NOMO-1 treated with DMSO at 0.1 percent for 48 hours (cell line): ENCODE data around the gene HTD2.

Source experiments
- DNase-seq: peaks from one replicate; lab custom pipeline; 2025; ENCODE audit not compliant: unreplicated experiment; lab: John Stamatoyannopoulos, UW

The HTD2 gene

DNA sequence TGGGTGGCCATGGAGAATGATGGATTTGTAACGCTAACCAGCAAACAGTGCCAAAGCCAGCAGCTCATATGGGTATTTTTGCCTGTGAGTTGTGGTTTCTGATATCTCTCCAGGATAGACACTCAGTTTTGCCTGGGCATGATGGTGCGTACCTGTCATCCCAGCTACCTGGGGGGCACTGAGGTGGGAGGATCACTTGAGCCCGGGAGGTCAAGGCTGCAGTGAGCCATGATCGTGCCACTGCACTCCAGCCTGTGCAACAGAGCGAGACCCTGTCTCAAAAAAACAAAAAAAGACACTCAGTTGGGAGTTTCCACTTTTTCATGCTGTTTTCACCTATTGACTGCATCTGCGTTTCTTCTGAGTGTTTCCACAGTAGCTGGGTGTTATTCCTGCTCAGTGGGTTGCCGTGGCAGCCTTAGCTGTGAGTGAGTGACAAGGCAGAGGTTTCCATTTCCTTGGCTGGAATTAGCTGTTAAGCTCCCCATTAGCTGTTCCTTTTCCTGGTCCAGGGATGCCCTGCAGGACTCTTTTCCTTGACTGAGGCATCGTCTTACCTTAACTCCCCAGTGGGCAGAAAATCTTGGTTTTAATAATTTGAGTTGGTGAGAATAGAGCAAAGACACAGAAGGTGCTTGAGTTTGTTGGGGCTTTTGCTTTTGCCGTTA, 14.5 kb upstream of the HTD2 start:
- no peak for DNase-seq

DNA sequence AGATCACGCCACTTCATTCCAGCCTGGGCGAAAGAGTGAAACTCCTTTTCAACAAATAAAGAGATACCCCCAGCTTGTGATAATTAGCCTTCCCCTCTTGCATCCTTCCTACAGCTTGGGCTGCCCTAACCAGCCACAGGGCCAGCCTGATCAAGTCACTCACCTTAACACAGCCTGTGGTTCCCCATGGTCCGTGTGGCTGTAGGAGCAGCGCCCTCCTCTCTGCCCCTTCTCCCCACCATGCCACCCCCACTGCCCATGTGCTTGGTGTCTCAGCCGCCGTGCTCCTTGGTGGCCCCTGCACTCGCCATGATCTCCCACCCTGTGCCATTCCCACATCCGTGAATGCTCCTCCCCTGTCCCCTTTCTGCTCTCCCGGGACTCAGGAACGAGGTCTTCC, 13.5 kb upstream of the HTD2 start:
- DNase-seq: no peak

DNA sequence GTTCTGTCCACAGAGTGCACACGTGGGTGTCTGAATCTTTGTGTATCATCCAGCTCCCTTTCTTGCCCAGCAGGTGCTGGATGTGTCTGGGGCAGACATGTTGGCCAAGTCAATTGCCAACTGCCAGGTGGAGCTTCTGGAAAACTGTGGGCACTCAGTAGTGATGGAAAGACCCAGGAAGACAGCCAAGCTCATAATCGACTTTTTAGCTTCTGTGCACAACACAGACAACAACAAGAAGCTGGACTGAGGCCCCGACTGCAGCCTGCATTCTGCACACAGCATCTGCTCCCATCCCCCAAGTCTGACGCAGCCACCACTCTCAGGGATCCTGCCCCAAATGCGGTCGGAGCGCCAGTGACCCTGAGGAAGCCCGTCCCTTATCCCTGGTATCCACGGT, 12.8 kb upstream of the HTD2 start:
- DNase-seq: no peak

DNA sequence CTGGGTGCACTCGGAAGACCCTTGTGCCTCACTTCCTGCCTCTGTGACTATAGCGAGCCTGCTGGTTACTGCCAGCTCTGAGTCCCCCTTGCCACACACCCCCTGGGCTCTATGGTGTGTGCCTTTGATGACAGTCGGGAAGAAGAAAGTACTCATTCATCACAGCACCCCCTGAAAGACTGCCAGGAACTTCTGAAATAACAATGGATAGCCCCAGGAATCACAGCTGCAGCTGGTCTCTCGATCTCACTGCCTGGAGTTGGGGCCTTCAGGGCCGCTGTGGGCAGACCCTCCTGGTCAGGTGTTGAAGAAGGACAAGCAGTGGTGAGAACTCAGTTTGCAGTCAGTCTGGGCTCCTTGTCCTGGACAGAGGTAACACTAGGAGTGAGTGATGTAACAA, 10.1 kb upstream of the HTD2 start:
- DNase-seq: no peak

DNA sequence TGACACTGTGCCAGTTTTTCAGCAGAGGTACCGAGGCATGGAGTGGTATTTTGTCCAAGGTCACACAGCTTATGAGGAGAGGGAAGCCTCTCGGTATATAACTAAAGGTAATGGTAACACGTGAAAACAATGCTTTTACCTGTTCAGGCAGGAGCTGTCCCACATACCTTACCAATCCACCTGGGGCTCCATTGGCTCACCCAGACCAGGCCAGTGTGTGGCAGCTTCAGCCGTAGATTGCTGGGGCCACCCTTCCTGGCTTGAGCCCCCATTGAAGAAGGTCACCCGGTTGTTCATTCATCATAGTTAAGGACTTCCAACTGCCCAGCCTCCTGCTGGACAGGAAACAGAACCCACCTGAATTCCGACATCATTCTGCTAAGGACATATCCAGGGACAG, 9.5 kb upstream of the HTD2 start:
- DNase-seq: no peak

DNA sequence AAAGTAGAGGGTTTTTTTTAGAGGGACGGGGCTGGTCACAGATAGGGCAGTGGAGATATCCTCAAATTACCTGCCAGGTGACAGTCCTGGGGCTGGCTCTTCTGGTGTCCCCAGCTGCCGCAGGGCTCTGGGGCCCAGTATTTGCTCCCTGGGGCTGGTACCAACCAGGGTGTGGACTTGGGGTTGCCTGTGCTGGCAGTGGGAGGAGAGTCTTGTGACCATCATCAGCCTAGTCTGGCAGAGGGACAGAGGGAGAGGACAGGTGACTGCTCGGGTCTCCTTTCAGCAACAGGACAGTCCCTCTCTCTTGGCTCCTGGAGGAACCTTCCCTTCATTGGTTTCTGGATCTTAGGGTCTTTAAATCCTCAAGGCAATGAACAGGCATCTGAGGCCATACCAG, 8.1 kb upstream of the HTD2 start:
- DNase-seq: no peak

DNA sequence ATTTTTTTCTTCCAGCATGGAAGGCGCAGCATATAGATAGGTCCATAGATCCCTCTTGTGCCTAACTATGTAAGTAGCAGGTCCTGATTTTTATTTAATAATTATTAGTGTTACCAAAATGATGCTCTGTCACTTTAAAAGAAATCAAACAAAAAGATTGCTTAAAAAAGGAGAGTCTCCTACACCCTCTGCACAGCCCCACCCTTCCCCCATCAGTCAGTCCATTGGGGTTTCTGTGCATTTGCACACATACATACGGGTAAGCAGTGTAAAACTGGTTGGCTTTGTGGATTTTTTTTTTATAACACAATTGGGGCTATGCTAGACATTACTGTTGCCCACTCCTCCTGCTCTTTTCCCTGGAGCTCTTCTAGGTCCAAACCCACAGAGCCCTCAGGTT, 7.2 kb upstream of the HTD2 start:
- DNase-seq: no peak

DNA sequence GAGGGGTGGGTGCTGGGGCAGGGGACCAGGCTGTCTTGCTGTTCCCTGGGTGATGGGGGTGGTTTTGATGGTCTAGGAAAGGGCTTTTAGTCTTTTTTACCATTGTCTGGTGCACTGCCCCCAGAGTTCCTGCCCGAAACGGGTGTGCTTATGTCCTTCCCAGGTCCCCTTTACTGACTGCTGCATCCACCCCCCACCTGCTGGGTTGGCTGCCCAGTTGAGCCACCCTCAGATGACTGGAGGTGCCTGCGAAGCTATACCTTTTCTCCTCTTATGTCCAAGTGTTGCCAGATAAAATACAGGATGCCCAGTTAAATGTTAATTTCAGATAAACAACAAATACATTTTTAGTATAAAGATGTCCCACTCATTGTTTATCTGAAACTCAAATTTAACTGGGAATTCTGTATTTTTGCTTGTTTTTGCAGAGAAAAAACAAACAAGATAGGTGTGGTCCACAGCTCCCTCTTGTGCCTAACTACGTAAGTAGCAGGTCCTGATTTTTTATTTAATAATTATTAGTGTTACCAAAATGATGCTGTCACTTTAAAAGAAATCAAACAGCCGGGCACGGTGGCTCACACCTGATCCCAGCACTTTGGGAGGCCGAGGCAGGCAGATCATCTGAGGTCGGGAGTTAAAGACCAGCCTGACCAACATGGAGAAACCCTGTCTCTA, 6.3 kb upstream of the HTD2 start:
- peak; percentile 2 for DNase-seq

DNA sequence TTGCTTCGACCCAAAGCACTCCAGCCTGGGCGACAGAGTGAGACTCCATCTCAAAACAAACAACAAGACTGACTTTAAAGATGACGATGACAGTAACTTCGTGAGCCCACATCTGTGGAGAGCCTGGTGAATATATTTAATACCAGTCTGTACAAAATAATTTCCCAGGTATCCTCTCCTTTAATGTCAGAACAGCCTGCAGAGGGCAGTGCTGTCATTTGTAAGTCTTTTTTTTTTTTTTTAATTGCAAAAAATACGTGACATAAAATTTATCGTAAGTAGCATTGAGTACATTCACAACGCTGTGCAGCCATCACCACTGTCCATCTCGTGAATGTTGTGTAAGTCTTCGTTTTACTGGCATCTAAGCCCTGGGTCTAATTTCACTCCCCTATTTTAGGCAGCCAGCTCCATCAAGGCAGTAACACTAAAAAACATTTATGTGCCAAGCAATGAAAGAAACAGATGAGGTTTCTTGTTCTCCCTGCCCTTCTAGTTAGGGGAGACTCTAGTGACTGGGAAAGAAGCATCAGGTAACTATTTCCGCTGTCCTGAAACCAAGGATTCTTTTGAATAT, 1.4 kb downstream of the HTD2 start:
- DNase-seq: peak; percentile 54

DNA sequence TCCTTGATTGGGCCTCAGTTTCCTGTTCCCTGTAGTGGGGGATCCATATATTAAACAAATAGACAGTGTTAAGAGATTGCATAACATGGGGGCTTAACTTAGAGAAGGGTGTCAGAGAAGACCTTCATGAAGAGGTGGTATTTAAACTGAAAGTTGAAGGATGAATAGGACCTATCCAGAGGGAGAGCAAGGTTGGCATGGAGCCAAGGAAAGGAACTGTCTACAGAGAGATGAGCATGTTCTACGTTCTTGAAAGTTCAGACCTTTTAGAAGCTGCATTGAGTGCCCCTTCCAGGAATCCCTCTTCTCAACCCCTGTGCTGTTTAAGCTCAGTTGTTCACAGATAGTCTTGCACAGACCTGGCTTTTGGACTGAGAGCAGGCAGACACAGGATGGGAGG, 2.4 kb downstream of the HTD2 start:
- no peak for DNase-seq

DNA sequence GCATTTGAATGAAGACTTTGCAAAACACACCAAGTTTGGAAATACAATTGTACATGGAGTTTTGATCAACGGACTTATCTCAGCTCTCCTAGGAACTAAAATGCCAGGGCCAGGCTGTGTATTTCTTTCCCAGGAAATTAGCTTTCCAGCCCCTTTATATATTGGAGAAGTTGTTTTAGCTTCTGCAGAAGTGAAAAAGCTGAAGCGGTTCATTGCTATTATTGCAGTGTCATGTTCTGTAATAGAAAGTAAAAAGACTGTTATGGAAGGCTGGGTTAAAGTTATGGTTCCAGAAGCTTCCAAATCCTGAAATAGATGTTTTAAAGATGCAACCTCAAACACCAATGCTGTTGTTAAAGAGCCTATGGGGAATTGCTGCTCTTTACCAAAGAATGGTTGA, 11.5 kb downstream of the HTD2 start:
- DNase-seq: peak; percentile 22

DNA sequence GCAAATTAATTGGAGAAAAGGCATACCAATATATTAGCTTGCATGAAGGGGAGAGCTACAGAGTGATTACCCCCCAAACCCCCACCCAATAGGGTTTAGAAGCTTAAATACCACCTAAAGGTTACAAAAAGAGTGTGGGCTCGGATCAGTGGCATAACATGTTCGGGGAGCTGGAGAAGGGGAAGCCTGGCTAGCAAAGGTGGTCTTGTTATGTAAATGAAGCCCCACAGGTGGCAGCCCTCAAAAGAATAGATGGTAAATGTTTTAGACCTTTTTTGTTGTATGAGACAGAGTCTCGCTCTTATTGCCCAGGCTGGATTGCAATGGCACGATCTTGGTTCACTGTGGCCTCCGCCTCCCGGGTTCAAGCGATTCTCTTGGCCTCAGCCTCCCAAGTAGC, 15.5 kb downstream of the HTD2 start:
- no peak for DNase-seq

DNA sequence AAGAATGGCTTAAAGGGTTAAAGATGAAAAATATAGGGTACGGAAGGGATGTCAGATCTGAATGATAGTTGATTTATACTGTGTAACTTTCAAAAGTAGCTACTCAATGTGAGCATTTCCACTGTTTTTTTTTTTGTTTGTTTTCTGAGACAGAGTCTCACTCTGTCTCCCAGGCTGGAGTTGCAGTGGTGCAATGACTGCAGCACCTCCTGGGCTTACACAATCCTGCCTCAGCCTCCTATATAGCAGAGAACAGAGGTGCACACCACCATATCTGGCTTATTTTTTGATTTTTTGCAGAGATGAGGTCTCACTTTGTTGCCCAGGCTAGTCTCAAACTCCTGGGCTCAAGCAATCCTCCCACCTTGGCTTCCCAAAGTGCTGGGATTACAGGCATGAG, 16.5 kb downstream of the HTD2 start:
- no peak for DNase-seq

DNA sequence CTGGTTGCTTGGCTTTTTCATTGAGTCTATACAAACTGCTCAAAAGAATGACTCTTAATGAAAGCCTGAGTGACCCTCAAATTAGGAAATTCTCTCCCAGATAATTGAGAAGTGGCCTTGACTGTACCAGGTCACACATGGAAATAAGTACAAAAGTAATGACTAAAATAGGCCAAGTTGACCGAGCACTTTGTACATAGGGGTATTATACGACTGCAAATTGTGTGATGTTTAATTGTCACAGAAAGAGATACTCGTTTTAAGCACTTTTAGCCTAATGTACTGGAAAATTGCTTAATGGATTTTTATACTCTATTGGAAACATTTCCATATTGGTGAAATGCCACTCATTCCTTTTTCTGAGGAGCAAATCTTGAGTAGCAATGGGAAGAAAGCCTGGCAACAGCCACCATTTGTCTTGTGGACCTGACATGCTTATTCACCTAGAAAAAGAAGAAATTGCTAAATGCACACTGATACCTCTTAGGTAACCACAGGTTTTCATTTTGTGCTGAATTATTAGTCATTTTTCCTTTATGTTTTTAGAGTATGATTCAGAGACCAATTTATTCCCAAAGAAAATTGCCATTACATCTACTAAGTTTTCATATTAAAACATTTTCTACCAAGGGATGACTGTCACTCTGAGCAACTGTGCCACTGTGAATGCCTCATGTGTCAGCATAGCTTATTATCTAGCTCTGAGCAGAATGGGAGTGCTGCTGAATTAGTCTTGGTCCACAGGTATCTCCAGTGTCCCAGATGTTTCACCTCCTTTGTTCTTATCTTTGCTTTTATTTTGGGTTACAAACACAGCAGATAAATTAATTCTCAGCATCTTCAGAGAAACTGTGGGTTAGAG, 17.4 kb downstream of the HTD2 start:
- no peak for DNase-seq

DNA sequence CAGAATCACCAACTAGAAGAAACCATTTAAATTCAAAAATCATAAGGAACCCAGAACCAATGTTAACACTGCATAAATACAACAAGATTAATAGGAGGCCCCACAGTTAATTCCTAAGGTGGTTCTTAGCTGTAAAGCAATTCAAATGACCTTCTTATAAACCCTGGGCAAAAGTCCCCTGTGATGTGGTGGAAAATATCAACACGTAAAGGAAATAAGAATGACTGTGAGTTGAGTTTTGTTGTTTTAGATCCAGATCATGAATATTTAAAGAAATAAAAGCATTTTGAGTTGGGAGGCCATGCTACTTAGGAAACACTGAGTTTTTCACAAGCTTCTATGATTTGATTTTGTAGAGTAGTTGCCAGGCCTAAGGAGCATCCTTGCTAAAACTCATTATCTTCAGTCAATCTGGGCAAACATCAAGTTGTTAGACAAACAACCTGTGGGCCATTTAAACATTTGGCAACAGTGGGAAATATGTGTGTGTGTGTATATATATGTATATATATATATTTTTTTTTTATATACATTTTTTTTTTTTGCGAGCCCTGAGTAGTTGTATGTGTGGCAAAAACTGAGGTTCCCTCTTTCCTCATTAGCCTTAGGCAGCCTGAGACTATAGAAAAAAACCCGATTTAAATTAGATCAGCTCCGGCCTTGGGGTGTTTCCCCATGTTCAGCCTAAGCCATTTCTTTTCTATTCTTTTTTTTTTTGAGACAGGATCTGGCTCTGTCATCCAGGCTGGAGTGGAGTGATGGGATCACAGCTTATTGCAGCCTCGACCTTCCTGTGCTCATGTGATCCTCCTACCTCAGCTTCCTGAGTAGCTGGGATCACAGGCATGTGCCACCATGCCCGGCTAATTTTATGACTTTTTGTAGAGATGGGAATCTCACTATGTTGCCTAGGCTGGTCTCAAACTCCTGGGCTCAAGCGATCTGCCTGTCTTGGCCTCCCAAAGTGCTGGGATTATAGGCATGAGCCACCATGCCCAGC, 18.4 kb downstream of the HTD2 start:
- no peak for DNase-seq

DNA sequence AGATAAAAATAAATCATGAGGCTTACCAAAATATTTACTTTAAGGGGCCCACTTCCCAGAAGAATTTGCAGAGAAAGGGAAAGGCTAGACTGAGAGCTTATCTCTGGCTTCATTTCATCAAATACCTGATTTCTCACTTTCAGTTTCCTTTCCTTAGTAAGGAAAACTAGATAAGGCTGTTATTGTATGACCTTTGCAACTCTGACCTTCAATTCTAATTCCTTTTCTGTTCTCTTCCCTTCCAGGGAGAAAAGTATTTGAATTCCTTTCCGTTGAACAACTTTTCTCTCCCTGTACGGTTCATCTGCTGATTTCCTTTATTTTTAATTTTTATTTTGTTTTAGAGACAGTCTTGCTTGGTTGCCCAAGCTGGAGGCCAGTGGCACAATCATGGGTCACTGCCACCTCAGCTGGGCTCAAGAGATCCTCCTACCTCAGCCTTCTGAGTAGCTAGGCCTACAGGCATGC, 19.2 kb downstream of the HTD2 start:
- no peak for DNase-seq

DNA sequence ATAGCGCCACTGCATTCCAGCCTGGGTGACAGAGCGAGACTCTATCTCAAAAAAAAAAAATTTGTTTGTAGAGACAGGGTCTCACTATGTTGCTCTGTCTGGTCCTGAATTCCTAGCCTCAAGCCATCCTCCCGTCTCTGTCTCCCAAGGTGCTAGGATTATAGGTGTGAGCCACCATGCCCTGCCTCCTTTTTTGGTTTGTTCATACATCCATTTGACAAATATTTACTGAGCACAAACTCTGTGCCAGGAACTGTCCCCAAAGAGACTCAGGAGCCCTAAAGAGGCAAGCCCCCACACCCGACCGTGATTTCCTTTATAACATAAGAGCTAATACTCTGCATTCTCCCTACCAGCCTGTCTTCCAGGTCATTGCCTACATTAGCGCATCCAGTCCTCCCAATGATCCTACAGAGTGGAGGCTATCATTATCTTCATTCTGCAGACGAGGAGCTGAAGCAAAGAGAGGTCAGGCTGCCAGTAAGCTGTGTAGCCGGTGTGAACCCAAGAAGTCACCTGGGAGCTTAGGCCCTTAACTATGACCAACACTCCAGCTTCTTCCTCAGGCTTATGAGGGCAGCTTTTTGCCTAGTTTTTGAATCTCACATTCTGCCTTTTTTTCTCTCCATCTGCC, 20.1 kb downstream of the HTD2 start:
- DNase-seq: no peak

DNA sequence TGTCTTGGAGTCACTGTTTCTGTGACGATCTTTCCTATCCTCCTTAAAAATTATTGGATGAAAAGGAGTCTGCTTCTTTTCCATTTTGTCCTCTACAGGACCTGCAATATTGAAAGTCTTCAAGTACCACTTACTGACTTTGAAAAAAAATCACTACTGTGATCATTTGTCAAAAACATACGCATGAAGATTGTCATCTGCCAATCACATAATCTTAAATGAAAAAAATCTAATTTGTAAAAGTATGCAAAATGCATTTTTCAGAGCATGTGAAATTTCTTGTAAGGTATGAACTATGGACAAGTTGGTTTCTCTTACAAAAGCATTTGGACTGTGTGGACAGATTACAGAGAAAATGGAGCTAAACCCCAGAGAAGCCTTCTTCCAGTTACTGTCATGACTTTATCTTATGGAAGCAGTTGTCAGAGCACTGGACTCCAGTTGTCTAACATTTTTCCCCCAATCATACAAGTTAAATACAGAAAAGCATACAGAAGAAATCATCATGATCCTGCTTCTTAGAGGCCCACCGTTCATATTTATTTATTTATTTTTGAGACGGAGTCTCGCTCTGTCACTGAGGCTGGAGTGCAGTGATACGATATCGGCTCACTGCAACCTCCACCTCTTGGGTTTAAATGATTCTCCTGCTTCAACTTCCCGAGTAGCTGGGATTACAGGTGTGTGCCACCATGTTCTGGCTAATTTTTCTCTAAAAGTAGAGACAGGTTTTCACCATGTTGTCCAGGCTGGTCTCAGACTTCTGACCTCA, 23.0 kb downstream of the HTD2 start:
- no peak for DNase-seq

DNA sequence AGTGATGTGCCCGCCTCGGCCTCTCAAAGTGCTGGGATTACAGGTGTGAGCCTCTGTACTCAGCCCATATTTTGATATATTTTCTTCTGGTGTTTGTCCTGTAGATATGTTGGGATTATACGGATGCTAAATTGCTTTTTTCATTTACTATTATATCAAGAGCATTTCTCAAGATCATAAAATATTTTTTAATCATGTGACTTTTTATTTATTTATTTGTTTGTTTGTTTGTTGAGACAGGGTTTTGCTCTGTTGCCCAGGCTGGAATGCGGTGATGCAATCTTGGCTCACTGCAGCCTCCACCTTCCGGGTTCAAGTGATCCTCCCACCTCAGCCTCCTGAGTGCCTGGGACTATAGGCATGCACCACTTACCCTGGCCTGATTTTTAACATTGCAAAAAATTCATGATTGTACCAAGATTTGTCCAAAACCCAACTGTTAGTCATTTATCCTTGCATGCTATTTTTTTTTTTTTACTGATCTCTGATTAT, 23.6 kb downstream of the HTD2 start:
- DNase-seq: no peak
